ENCODE results near the gene ASAP3.
"Not testable (repeated sequence)": the region's sequence is repeated elsewhere in the genome, so short reads cannot be mapped to it uniquely, and the experiment has no call there.

Gene ASAP3

DNA sequence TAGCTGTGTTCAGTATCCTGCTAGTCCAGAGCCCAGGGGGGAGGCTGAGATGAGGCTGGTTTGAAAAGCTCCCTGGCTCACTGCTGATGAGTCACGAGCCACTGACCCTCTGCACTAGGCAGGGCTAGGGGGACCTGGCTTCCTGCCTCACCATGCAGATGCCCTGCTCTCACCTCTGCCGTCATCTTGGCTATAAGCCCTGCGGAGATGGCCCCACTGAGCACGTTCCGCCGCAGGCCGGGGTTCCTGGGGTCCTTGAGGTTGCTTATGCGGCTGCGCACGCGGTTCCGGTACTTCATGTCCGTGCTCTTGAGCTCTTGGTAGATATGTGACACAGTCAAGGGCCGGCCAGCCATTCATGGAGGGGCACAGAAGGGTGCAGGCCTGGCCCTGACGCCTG, 90.3 kb downstream of the ASAP3 start:
- DNase-seq: no peak

DNA sequence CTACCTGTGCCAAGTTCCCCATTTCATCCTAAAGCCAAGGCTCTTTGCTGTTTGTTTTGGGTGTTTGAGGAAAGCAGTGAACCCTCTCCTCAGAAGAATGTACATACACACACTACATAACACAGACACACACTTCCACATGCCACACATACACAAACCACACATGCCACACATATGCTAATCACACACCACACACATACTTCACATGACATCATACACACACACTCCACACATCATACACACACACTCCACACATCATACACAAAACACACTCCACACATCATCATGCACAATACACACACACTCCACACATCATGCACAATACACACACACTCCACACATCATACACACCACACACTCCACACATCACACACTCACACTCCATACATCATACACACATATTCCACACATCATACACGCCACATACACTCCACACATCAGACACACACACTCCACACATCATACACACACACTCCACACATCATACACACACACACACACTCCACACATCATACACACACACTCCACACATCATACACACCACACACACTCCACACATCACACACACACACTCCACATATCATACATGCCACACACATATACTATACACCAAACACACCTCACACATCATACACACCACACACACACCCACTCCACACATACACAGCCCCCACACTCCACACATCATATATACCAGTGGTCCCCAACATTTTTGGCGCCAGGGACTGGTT, 91.7 kb downstream of the ASAP3 start:
- DNase-seq: no peak

DNA sequence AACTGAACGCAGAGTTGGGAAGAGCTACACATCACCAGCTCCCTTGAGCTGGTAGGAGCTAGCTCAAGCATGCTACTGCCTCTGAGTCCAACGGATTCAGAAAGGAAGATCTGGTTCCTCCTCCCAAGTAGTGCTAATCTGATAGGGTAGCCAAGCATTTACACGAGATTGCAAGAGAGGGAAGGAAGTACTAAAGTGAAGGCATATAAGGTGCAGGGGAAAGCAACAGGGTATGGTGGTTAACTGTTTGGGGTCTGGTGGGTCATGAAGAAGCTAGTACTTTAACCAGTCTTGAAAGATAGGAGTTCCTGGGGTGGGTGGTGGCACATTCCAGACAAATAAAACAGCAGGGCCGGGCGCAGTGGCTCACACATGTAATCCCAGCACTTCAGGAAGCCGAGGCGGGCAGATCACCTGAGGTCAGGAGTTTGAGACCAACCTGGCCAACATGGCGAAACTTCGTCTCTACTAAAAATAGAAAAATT, 94.1 kb downstream of the ASAP3 start:
- no peak for DNase-seq

DNA sequence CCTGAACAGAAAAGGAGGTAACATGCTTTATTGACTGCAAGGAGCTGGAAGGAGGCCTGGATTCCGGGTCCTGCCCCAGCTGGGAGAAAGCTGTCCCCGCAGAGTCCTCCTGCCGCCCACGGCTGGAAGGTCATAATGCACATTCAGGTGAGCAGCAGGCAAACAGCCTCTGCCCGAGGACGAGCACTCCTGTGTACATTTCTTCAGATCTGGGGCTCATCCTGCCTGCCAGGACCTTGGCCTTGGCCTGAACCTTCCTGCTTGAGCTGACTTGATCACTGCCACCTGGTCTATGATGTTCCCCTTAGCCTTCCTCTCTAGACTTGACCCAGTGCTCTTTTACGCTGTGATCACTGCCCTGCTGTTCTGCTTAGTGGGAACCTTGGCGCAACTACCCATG, 96.5 kb downstream of the ASAP3 start:
- no peak for DNase-seq

DNA sequence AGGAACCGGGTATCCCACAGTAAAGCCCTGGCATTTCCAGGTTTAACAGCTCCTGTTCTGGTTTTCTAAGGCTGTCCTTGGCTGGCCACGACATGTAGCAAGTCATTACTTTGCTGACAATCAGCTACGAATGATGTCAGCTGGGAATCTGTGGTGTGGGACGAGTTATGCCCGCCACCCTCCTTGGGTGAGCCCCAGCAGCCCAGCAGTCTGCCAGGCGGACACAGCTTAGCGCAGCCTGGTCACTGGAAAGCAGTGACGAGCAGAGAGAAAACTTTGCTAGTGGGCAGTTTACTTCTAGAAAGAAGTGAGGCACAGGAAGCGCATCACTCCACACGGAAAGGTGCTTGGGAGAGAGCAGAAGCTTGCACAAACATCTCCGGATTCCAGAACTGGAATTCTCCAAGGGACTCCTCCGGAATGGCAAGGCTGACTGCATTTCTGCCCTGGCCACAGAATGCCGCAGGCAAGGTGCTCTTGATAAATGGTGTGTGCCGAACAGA, 98.8 kb downstream of the ASAP3 start:
- DNase-seq: no peak

DNA sequence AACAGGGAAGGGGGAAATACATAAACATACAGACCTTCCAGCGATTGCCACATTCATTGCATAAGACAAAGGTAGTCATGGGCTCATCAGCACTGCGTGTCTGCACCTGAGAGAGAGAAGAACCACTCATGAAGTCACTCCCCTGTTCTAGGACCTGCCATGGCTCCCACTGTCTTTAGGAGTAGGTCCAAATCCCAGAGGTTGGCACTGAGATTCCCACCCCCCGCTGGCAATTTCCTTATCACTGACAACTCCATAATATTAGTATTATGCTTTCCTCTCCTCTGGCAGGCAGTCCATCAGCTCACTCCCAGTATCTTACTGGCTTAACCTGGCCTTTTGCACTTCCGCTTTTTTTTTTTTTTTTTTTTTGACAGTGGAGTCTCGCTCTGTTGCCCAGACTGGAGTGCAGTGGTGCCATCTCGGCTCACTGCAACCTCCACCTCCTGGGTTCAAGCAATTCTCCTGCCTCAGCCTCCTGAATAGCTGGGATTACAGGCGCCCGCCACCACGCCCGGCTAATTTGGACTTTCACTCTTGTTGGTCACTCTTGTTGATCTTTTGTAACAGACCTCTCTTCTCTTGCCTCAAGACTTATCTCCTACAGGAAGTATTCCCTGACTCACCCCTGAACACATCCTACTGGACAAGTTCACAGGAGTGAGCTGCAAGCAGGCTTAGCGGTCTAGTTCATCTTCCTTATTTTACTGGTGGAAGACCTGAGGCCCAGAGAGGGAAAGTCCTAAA, 99.5 kb downstream of the ASAP3 start:
- DNase-seq: no peak

DNA sequence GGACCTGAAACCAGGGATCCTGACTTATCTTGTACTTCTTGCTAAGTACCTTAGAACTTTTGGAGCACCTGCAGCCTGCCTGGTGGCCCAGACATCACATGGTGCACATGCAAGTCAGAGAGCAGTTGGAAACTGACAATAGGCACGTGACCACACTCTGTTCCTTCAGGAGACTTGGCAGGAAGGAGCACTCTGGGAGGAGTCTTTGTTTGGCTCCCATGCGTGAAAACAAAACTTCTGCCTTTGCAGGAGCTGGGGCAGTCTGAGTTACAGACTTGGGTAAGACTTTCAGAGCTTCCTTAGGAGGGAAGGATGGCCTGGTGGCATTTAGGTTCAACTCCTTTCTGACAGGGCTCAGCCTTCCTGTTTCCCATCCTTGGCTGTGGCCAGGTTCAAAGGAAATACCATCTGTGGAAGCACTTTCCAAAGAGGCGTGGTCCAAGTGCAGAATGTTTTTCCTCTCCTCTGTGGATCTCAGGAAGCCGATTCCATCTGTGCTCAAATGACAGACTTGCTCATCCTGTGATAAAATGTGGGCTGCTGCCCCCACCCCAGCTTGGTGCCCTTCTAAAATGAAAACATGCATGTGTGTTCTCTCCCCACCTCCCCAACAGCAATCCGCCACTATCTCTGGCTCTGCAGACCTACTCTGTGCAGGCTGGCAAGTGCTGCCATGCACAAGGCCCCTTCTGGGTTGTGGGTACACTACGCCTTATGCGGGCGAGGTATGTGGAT, 100.2 kb downstream of the ASAP3 start:
- no peak for DNase-seq

DNA sequence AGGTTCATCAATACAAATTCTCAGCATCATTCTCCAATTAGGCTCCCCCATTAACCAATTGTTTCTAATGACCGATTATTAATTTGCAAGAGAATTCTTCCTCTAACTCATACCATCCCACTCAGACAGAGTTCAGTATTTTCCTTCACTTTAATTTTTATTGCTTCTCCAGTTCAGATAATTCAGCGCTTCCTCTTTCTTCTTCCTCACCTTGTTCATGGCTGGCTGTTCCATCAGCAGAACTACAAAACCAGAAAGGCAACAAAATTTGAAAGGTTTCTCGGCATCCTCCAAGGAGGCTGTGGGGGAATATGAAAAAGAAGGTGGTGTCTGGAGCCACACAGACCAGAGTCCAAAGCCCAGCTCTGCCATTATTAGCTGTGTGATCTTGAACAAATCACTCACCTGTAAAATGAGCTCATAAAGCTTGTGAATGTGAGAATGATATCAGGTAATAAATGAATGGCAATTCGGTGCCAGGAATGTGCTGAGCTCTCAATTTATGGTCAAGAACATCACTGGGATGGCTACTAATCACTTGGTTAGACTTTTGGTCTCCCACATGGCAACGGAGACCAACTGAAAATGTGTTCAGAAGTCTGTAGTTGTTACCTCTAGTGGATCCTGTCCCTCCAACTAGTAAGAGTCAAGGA, 102.6 kb downstream of the ASAP3 start:
- no peak for DNase-seq

DNA sequence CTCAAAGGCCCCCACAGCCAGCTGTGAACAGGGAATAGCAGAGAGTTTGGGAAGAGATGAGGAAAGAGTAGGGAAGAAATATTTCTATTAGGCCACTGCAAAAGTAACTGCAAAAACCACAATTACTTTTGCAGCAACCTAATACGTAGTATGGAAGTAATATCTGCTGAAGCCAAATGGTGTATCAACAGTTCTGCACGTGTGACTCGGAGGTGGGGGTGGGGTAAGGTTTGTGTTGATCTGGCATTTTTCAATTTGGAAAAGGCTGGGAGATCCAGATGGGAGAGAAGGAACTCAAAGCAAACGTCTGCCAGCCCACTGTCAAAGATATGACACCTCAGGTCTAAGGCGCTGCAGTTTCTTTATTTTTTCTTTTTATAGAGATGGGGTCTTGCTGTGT, 103.3 kb downstream of the ASAP3 start:
- DNase-seq: no peak

DNA sequence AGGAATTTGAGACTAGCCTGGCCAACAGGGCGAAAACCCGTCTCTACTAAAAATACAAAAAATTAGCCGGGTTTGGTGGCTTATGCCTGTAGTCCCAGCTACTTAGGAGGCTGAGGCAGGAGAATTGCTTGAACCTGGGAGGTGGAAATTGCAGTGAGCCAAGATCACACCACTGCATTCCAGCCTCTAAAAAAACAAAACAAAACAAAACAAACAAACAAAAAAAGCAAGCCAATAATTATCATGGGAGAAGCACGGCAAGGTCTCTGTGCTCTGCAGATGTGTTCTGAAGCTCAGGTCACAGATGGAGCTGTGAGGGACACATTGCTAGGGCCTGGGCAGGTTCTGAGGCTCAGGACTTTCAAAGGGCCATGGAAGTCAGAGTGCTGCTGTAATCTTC, 103.7 kb downstream of the ASAP3 start:
- not testable (repeated sequence) for DNase-seq
